ENCODE measurements around the gene TRIM2.
A peak's percentile ranks its signal among the peaks of the same experiment; 100 is the strongest.

Gene TRIM2

GRCh38 chr4:153337686-153338085 is 133.4 kb downstream of the TRIM2 start:
- no peak for DNase-seq

DNA sequence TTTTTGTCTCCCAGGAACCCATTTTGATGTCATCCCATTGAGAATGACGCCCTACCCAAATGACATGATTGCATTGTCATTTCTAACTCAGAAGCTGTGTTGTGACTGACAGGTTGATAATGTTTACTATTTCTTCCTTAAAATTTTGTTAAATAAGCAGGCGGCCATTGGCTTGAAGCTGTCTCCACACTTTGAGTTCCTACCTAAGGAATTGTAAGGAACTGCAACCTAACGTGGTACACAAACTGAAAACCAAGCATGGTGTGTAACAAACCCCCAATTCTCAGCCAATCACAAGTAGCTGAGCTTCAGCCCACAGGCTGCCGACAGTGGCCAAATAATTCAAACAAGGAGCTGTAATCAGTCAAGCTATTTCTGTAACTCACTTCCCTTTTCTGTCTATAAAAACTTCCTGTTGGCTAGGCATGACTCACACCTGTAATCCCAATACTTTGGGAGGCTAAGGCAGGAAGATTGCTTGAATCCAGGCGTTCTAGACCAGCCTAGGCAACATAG is 137.4 kb downstream of the TRIM2 start:
- peak; percentile 63 for DNase-seq

DNA sequence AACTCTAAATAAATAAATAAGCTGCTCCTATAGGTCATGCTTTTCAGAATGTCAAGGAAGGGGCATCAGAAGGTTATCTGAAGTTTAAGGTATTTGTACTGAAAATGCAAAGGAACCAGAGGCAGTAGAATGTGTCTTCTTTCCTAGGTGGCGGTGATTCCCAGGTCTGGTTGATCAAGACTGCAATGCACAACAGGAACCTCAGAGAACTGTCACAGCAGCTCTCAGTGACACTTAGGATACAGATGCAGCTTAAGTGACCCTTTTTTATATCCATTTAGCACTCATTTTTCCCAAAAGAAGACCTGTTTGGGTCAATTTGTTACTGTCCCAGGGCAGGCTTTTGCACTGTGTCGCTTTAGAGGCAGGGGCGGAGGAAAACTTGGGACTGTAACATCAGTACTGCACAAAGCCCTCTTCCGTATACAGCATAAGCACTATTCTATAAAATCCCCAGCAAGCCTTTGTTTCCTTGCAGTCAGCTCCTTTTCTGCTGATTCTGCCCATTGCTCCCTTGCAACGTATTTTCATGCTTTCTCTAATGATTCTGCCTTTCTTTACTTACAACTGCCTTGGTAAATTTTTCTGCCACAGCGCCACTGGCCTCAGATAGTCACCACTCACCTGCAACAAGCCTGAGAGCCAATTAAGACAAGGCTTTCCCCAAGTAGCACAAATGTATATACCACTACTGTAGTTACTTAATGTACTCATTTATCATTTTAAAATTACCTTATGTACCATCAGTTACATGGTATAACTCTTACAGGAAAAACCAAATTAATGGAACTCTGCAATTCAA is 138.7 kb downstream of the TRIM2 start:
- no peak for DNase-seq

GRCh38 chr4:153344131-153345011 is 140.1 kb downstream of the TRIM2 start, which contains the start of gene MND1:
Gene MND1 (plus strand): TSS chr4:153344688. CDS start chr4:153344738, 50 bp downstream.
- peak; percentile 83 for DNase-seq

DNA sequence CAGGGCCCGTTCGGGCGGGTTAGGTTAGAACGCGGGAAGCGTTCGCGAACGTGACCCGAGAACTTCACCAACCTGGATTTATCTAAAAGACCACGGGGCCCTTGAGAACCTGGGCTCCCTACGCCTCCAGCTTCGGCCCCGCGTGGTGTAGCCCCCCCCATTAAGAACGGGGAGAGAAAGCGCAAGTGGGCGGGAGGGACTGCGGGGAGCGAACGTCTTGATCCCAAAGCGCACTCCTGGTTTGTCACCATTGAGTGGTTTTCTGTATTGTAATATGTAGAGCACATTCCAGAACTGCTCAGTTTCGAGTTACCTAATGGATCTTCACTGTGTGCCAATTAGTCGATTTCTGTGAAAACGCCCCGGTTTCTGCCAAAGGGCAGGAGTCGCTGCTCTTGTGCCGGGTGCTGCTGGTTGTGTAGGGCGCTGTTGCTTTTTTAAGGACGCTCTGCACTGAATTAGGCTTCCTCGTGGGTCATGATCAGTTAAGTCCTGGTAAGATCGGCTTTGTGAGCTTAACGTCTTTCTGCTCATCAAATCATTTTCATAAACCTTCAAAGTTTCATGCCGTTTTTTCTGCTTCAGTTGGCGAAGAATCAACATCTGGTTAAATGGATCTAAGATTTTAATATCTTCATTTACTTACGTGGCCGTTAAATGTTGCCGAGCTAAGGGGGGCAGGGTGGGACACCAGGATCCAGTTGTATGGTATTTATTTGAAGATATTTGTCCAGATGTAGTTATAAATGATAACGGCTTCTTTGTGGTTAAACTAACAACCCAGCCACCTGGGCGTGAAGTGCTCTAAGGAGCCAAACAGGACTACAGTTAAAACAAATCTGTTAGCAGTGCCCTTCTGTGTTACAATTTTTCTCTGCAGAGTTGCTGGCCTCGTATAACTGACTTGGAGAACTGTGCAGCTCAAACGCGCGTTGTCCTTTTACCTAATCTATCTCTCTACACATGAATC is 141.1 kb downstream of the TRIM2 start:
- peak; percentile 52 for DNase-seq

DNA sequence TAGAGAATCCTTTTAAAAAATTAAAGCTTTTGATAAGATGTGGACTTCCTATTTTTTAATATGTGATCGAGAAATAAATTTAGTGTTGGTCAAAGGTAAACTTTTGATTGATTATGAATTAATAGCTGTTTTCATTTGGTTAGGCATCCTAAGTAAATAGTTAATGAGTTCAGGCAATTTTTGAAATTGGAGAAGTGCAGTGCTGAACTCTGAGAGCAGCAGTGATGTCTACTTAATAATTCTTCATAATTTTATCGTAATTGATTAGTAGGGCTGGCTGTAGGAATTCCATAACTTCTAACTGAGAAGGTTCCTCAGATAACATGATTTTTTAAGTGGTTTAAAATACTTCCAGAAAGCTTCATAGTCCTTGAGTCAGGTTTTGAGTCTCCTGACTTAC is 141.8 kb downstream of the TRIM2 start:
- no peak for DNase-seq

DNA sequence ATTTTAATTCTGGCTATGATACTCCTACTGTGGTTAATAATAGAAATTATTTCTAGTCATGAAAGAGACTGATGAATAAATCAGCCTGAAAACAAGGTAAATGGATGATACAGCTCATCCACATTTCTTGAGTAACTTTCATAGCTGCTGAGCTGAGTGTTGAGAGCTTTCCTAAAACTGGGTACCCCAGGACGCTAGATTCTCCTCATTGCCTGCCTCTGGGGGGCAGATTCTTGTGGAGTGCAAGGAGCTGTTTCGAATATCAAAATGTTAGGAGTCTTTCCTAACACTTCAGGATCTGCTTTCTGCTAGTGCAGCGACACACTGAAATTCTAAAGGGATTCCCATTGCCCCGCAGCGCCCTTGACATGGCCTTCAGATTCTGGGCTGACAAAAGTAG is 142.3 kb downstream of the TRIM2 start:
- peak; percentile 38 for DNase-seq

DNA sequence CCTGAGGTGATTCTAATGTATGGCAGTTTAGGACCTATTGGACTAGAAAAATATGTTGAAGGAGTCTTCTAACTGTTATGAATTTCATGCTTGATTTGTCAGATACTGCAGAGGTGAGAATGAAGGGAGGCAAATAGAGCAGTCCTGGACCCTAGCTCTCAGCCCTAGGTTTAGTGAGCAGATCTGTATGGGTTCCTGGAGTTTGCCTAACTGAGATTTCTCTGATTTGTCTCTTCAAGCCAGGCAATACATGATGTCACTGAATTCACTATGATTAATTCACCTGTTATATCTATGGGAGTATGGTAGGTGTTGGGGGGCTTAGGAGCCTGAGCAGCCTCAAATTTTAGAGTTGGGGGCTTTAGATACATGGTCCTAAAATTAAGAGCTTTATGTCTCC is 142.9 kb downstream of the TRIM2 start:
- no peak for DNase-seq

- peak; percentile 36 for DNase-seq
Measured at GRCh38 chr4:153348006-153348405, 143.8 kb downstream of the TRIM2 start.

GRCh38 chr4:153349206-153349805 is 145.1 kb downstream of the TRIM2 start:
- DNase-seq: peak; percentile 15

DNA sequence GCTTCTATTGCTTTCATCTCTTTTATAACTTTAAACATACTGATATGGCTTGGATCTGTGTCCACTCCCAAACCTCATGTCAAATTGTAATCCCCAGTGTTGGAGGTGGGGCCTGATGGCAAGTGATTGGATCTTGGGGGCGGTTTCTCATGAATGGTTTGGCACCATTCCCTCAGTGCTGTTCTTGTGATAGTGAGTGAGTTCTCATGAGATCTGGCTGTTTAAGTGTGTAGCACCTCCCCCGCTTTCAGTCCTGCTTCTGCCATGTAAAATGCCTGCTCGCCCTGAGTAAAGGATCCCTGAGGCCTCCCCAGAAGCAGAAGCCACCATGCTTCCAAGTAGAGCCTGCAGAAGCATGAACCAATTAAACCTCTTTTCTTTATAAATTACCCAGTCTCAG is 157.9 kb downstream of the TRIM2 start:
- peak; percentile 36 for DNase-seq

DNA sequence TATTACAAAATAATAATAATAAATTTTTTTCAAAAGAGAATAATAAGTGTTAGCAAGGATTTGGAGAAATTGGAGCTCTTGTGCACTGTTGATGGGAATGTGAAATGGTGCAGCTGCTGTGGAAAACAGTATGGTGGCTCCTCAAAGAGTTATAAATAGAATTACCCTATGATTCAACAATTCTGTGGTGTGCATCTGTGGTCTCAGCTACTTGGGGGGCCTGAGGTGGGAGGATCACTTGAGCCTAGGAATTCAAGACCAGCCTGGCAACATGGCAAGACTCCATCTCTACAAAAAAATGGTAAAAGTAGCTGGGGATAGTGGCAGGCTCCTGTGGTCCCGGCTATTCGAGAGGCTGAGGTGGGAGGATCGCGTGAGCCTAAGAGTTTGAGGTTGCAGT is 159.8 kb downstream of the TRIM2 start:
- peak; percentile 65 for DNase-seq

DNA sequence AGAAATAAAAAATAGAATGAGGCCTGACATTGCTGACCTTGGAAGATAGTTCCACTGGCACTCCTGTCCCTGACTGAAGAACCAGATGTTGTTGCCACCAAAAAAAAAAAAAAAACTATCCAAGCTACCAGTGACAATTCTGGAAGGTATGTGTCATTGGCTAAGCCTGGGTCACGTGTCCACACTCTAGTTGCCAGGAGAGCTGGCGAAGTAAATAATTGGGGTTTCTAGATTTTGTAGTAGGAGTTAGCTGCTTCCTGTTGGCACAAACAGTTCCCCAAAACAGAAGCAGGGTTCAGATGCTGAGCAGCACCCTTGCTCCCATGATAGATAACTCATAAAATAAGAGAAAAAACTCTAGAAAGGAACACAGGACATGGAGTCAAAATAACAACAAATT is 160.8 kb downstream of the TRIM2 start:
- DNase-seq: no peak

DNA sequence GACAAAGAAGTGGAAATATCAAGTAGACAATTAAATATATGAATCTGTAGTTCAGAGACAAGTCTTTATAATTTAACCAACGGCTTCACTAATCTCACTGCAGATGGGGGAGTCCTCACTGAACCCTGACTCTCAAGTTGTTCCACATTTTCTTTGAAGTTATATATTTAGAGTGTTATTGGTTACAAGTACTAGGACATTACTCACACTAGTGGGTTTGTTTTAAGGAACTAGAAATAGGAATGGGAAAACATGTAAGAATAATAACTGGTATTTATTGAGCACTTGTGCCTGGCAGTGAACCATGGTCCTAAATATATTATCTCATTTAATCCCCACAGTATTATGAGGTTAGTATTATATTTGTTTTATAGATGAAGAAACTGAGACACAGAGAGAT is 162.2 kb downstream of the TRIM2 start:
- no peak for DNase-seq

DNA sequence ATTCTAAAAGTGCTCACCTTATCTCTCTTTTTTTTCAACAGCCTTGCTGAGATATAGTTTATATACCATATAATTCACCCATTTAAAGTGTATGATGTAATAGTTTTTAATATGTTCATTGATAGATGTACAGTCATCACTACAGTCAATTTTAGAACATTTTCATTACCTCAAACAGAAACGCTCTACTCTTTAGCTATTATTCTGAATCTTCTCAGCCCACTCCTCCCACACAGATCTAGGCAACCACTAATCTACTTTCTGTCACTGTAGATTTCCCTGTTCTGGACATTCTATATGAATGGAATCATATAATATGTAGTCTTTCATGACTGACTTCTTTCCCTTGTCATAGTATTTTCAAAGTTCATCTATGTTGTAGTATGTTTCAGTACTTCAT is 162.8 kb downstream of the TRIM2 start:
- no peak for DNase-seq

- no peak for DNase-seq
Measured at GRCh38 chr4:153369021-153369420, 164.8 kb downstream of the TRIM2 start.

DNA sequence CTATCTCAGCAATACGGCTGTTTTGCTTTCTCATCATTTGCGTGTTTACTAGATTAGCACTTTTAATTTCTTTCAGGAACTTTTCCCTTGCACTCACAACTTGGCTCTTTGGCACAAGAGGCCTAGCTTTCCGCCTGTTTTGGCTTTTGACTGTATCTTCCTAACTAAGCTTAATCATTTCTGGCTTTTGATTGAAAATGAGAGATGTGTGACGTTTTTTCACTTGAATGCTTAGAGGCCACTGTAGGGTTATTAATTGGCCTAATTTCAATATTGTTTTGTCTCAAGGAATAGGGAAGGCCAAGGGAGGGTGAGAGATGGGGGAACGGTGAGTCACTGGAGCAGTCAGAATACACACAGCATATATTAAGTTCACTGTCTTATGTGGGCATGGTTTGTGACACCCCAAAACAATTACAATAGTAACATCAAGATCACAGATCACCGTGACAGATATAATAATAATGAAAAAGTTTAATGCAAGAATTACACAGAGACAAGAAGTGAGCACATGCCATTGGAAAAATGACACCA is 167.5 kb downstream of the TRIM2 start:
- DNase-seq: no peak

- no peak for DNase-seq
Measured at GRCh38 chr4:153372967-153373562, 168.8 kb downstream of the TRIM2 start.

- DNase-seq: peak; percentile 90
Measured at GRCh38 chr4:153374442-153374841, 170.2 kb downstream of the TRIM2 start.

GRCh38 chr4:153375303-153375702 is 171.1 kb downstream of the TRIM2 start:
- DNase-seq: no peak

GRCh38 chr4:153383131-153383530 is 178.9 kb downstream of the TRIM2 start:
- DNase-seq: peak; percentile 64
